Lung (tissue), 12 donors: ENCODE data around the gene NUBP2. TPM values are rescaled to one million over a fixed set of nuclear protein-coding genes. Genes with fewer than 3 reads are reported as not detected.
"Not testable (repeated sequence)": the region's sequence is repeated elsewhere in the genome, so short reads cannot be mapped to it uniquely, and the experiment has no call there.

ENCODE experiments used
- ATAC-seq: fragments of 200-7000 bp; cut with Tn5 transposase; one replicate; pipeline ENCODE4 v1.9.1; 2020; ENCODE audit warnings: moderate number of reproducible peaks; ENCODE audit not compliant: insufficient read depth, low FRiP score
- DNase-seq, 3 donors: peaks; one replicate each; pipeline ENCODE4 v3.0.0-alpha.2; 2013 to 2017
- H3K27ac ChIP-seq, 2 donors: one replicate each; pipeline ENCODE4 v1.5.1; 2013; ENCODE audit warnings: mild to moderate bottlenecking in 2 of 2, moderate library complexity in 2 of 2, control low read depth in 1 of 2, inconsistent platforms in 1 of 2, low read depth in 1 of 2, low read length in 1 of 2
- H3K27me3 ChIP-seq, 3 donors: one replicate each; pipeline ENCODE4 v1.5.1; 2013; ENCODE audit warnings: low read length in 2 of 3; ENCODE audit not compliant: control insufficient read depth in 3 of 3, insufficient read depth in 3 of 3
- H3K36me3 ChIP-seq, 4 donors: one replicate each; pipeline ENCODE4 v1.5.1; 2013; ENCODE audit warnings: low read length in 4 of 4, mild to moderate bottlenecking in 1 of 4, moderate library complexity in 1 of 4; ENCODE audit not compliant: control insufficient read depth in 4 of 4, insufficient read depth in 4 of 4
- H3K4me1 ChIP-seq, 5 donors: one replicate each; pipeline ENCODE4 v1.5.1; 2013; ENCODE audit warnings: low read length in 5 of 5, mild to moderate bottlenecking in 2 of 5, moderate library complexity in 1 of 5; ENCODE audit not compliant: control insufficient read depth in 5 of 5, insufficient read depth in 5 of 5
- H3K4me3 ChIP-seq: one replicate; pipeline ENCODE4 v1.5.1; 2013; ENCODE audit warnings: mild to moderate bottlenecking, control low read depth, moderate library complexity
- H3K9ac ChIP-seq, 2 donors: one replicate each; pipeline ENCODE4 v1.5.1; 2013; ENCODE audit warnings: low read length in 2 of 2, control low read depth in 1 of 2; ENCODE audit not compliant: insufficient read depth in 1 of 2
- H3K9me3 ChIP-seq, 4 donors: one replicate each; pipeline ENCODE4 v1.5.1; 2013; ENCODE audit warnings: low read length in 3 of 4, mild to moderate bottlenecking in 1 of 4, moderate library complexity in 1 of 4; ENCODE audit not compliant: control insufficient read depth in 4 of 4, insufficient read depth in 3 of 4
- CTCF ChIP-seq: IDR thresholded peaks from 2 replicates; pipeline ENCODE4 v1.5.1; 2012; ENCODE audit warnings: mild to moderate bottlenecking; ENCODE audit errors: control extremely low read depth, extremely low read depth
- WGBS, 2 donors: extraction: QIAGEN DNeasy Blood & Tissue Kit; methylation state at CpG; one replicate each; pipeline ENCODE4 v1.1.7; 2013; 5-methylcytosine and 5-hydroxymethylcytosine counted together
- polyA plus RNA-seq, 2 donors: library from polyadenylated mRNA; stranded (reverse); fragments of 200-250 nt; gene quantifications; one replicate each; pipeline ENCODE4 v1.2.1, GENCODE V29; 2013
- total RNA-seq, 2 donors: library from RNA; depleted of rRNA in 1 of 2; stranded (reverse); fragments of >200 nt in 1 of 2; gene quantifications; one replicate each; pipeline ENCODE4 v1.2.1, GENCODE V29; 2014 to 2021
- donor health status: control.
- donor health status: control.
- donor health status: Bipolar disorder and iron deficiency.
- donor health status: healthy.
- donor health status: DM: yes; HTN: yes; CAD: no.

NUBP2 gene
- total and polyA plus RNA-seq, 4 donors: 38.9 to 70.2 (median 65.6) TPM

DNA sequence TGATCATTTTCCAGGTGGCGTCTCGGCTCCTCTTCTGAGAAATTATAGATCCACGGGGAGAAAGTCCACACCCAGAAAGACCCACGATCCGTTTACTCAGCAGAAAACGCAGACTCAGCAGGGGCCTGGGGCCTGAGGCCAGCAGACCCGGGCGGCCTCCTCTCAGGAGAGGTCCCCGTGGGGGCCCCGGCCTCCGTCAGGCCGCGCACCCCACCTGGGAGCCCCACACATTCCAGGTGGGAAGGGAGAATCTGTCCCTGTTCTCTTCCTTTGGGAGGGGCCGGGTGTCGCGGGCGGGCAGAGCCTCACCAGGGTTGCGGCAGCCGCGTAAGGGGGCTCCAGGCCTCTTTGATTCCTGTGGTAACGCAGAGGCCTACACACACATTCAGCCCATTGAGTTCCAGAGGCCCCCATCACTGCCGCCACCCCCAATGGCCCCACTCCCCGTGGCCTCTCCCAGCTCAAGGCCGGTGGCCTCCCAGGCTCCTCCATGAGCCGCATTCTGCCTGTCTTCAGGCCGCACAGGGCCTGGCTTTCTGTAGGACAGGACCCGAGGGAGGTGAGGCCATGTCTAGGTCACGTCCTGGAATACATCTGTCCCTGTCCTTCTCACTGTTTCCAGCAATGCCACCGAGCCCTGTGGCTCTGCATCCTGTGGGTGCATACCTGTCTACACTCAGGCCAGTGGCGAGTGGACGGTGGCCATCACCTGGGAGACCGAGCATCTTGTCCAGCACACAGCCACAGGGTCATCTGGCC, 12.3 kb downstream of the NUBP2 start:
- H3K27me3 ChIP-seq: no peaks in the 10 kb centered on the region
- WGBS, 2 donors: 75 to 88% methylated on average over 32 of the region's 32 CpGs
- no peak overlapping the region for H3K4me3 ChIP-seq
- H3K4me1 ChIP-seq: peaks cover 0 to 12% (median 0%) of the 10 kb centered on the region in 5 donors
- peaks cover 0 to 21% (median 0%) of the 10 kb centered on the region in 4 donors for H3K36me3 ChIP-seq
- H3K9ac ChIP-seq: no peak overlapping the region
- ATAC-seq: no peak
- no peak overlapping the region for H3K27ac ChIP-seq
- no peak for DNase-seq
- no peak for TF ChIP-seq CTCF
- peaks cover 0 to 9% (median 1%) of the 10 kb centered on the region in 4 donors for H3K9me3 ChIP-seq

DNA sequence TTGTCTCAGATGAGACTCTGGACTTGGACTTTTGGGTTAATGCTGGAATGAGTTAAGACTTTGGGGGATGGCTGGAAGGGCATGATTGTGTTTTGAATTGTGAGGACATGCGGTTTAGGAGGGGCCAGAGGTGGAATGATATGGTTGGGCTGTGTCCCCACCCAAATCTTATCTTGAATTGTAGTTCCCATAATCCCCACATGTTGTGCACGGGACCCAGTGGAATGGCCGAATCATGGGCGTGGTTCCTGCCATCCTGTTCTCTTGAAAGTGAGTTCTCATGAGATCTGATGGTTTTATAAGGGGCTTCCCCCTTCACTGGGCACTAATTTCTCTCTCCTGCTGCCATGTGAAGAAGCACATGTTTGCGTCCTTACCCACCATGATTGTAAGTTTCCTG, 16.5 kb downstream of the NUBP2 start:
- H3K27me3 ChIP-seq, ATAC-seq, H3K36me3 ChIP-seq, H3K4me3 ChIP-seq, H3K27ac ChIP-seq, DNase-seq, H3K9ac ChIP-seq, H3K9me3 ChIP-seq: not testable (repeated sequence)
- 70 to 82% methylated on average over 5 of the region's 5 CpGs for WGBS, 2 donors
- H3K4me1 ChIP-seq: peaks cover 0 to 12% (median 0%) of the 10 kb centered on the region in 5 donors

DNA sequence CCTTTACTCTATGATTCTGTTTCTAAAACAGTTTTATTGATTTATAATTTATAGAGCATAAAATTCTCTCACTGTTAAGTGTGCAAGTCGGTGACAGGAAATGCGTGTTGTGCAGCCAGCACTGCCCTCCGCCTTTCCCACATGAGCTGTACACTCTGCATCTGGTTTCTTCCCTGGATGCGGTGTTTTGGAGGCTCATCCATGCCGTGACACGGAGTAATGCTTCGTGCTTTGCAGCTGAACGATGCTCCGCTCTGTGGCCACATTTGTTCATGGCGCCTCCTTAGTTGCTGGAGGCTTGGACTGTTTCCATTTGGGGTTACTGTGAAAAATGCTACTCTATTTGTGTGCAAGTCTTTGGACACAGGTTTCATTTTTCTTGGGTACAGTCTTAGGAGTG, 17.9 kb downstream of the NUBP2 start:
- Histone ChIP-seq H3K27ac (no peak overlapping the region), H3K9me3 (peaks cover 0 to 6% (median 1%) of the 10 kb centered on the region in 4 donors), H3K4me3 (no peak overlapping the region), H3K36me3 (peaks cover 0 to 3% (median 1%) of the 10 kb centered on the region in 4 donors), H3K9ac (no peak overlapping the region), H3K27me3 (no peaks in the 10 kb centered on the region), H3K4me1 (no peaks in the 10 kb centered on the region)
- ATAC-seq (no peak), DNase-seq (no peak)
- 81 to 85% methylated on average over 10 of the region's 10 CpGs for WGBS, 2 donors
- TF ChIP-seq CTCF: no peak

DNA sequence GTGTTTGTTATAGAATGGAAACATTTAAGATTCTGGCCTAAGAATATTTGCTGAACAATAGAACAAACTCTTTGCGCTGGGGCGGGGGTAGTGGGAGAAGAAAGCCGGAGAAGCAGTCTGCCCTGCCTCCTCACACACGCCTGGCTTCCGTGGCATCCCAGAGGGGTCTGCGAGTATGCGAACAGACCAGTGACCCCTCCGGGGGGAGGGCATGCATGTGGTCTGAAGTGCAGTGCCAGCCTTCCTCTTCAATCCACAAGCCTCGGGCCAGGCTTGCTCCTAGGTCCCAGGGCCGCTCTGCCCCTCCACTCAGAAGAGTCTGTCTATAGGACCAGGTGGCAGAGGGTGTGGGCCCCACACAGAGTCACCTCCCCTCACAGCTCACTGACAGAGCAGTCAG, 24.9 kb downstream of the NUBP2 start:
- no peak for TF ChIP-seq CTCF
- DNase-seq (no peak), ATAC-seq (no peak)
- Histone ChIP-seq H3K9ac (no peak overlapping the region), H3K27ac (no peak overlapping the region), H3K27me3 (no peaks in the 10 kb centered on the region), H3K4me1 (peaks cover 0 to 4% (median 0%) of the 10 kb centered on the region in 5 donors), H3K9me3 (no peaks in the 10 kb centered on the region), H3K4me3 (no peak overlapping the region), H3K36me3 (peaks cover 0 to 29% (median 6%) of the 10 kb centered on the region in 4 donors)
- 86 to 88% methylated on average over 10 of the region's 10 CpGs for WGBS, 2 donors
